ENCODE results near the gene DPH1. TPM values are rescaled to one million over a fixed set of nuclear protein-coding genes. Genes with fewer than 3 reads are reported as not detected.

DPH1 gene
- total RNA-seq, 6 experiments from 2014 or later = 65.9 to 81.6 (median 71.8) TPM

DNA sequence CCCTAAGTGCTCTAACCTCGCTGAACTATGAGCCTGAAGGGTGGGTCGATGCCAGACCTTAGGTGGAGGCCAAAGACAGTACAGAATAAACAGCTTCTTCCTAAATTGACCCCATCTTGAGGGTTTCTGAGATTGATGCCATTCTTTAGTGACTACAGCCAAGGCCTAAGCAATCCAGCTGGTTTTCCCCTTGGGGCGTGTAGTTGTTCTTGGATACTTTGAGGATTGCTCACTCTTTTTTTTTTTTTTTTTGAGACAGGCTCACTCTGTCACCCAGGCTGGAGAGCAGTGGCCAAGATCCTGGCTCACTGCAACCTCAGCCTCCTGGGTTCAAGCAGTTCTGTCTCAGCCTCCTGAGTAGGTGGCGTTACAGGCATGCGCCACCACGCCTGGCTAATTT lies 13.8 kb downstream of the DPH1 start:
- no peaks in the 10 kb centered on the region; the same call in none of the 2 replicates for H3K27me3 Mint-ChIP-seq (ENCODE audit: insufficient read depth)
- H3K4me3 Mint-ChIP-seq = peak overlapping the region; percentile 93
- H3K4me1 Mint-ChIP-seq (ENCODE audit: low read depth) = peaks cover 49% of the 10 kb centered on the region
- H3K36me3 Mint-ChIP-seq (ENCODE audit: low read depth) = peaks cover 27% of the 10 kb centered on the region
- TF ChIP-seq, protein P1, sequence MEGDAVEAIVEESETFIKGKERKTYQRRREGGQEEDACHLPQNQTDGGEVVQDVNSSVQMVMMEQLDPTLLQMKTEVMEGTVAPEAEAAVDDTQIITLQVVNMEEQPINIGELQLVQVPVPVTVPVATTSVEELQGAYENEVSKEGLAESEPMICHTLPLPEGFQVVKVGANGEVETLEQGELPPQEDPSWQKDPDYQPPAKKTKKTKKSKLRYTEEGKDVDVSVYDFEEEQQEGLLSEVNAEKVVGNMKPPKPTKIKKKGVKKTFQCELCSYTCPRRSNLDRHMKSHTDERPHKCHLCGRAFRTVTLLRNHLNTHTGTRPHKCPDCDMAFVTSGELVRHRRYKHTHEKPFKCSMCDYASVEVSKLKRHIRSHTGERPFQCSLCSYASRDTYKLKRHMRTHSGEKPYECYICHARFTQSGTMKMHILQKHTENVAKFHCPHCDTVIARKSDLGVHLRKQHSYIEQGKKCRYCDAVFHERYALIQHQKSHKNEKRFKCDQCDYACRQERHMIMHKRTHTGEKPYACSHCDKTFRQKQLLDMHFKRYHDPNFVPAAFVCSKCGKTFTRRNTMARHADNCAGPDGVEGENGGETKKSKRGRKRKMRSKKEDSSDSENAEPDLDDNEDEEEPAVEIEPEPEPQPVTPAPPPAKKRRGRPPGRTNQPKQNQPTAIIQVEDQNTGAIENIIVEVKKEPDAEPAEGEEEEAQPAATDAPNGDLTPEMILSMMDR (IDR thresholded peaks at IDR 0.05) = no peak
- peak; percentile 80 for DNase-seq
- H3K27ac Mint-ChIP-seq = peak overlapping the region; percentile 96
- no peaks in the 10 kb centered on the region for H3K9me3 Mint-ChIP-seq

DNA sequence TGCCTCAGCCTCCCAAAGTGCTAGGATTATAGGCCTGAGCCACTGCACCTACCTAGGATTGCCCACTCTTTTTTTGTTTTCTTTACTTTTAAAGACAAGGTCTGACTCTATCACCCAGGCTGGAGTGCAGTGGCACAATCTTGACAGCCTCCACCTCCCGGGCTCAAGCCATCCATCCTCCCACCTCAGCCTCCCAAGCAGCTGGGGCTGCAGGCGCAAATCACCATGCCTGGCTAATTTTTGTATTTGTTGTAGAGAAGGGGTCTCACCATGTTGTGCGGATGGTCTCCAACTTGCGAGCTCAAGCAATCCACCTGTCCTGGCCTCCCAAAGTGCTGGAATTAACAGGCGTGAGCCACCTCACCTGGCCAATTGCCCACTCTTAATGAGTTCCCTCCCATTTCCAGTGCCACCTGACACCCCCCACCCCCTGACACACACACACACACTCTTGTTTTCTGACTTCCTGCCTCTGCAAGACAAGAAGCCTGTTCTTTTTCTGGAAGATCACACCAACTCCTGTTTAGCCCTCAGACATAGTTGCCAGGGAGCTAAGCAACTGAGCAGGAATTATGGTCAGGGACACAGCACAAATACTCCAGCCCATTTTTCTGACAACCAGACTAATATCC lies 14.4 kb downstream of the DPH1 start:
- Mint-ChIP-seq H3K36me3 (ENCODE audit: low read depth) (peaks cover 27% of the 10 kb centered on the region), H3K4me3 (peak overlapping the region; percentile 35), H3K27ac (peak overlapping the region; percentile 96), H3K27me3 (ENCODE audit: insufficient read depth) (no peaks in the 10 kb centered on the region; the same call in none of the 2 replicates), H3K4me1 (ENCODE audit: low read depth) (peaks cover 55% of the 10 kb centered on the region), H3K9me3 (no peaks in the 10 kb centered on the region)
- DNase-seq = no peak
- TF ChIP-seq, protein P1 (IDR thresholded peaks at IDR 0.05) = no peak

GRCh38 chr17:2047590-2047989 lies 17.6 kb downstream of the DPH1 start:
- Mint-ChIP-seq H3K4me1 (ENCODE audit: low read depth) (peaks cover 42% of the 10 kb centered on the region), H3K27me3 (ENCODE audit: insufficient read depth) (no peaks in the 10 kb centered on the region; the same call in 1 of the 2 replicates), H3K4me3 (no peak overlapping the region)

GRCh38 chr17:2048805-2049204 lies 18.9 kb downstream of the DPH1 start:
- Mint-ChIP-seq H3K27ac (peak overlapping the region; percentile 96), H3K4me1 (ENCODE audit: low read depth) (peaks cover 36% of the 10 kb centered on the region), H3K9me3 (no peaks in the 10 kb centered on the region), H3K36me3 (ENCODE audit: low read depth) (peaks cover 8% of the 10 kb centered on the region; the same call in 1 of the 2 replicates), H3K4me3 (peak overlapping the region; percentile 91), H3K27me3 (ENCODE audit: insufficient read depth) (no peaks in the 10 kb centered on the region; the same call in 1 of the 2 replicates)
- no peak for DNase-seq
- TF ChIP-seq, protein P1 (IDR thresholded peaks at IDR 0.05) = no peak

More at GRCh38 chr17:2047590-2047989, 17.6 kb downstream of the DPH1 start:
- TF ChIP-seq, protein P1 (IDR thresholded peaks at IDR 0.05) = no peak
- H3K36me3 Mint-ChIP-seq (ENCODE audit: low read depth) = peaks cover 18% of the 10 kb centered on the region
- no peak for DNase-seq
- H3K9me3 Mint-ChIP-seq = no peaks in the 10 kb centered on the region
- H3K27ac Mint-ChIP-seq = no peak overlapping the region

DNA sequence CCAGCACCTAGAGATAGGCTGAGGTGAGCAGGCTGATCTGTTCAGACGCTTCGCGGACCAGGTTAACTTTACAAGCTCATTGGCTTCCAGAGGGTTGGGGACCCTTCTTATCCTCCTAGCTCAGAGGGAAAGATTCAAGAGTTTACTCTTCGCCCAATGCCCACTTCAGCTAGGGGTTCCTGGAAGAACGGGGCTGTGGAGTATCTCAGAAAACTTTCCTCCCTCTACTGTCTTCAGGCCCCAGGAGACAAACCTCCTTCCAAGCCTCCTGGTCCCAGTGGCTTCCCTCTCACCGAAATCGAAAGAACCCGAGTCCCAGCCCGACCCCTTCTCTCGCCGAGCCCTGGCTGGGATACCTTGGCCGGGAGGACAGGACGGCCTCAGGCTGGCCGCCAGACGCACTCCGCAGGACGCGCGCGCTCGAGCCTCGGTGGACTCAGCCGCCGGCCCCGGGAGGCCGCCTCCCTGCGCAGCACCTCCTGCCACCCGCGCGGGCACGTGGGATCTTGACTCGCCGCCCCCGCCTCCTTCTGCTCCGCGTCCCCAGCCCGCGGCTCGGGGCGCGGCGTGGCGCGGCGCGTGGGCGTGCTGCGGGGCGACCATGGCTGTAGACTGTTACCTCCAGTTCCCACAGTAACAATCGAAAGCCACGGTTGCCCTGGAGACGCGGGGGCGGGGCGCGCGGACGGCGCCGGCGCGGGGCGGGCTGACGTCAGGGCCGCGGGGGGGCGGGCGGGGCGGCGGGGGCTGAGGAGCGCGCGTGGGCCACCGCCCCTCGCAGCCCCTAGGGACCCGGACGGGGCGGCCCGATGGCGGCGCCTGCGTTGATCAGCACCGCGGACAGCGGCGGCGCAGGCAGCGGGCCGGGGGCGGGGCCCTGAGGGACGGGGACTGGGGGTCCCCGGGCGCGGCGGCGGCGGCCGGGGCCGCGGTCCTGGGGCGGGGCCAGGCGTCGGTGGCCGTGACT lies 19.7 kb downstream of the DPH1 start:
- peak overlapping the region; percentile 91 for H3K4me3 Mint-ChIP-seq
- H3K27ac Mint-ChIP-seq = peak overlapping the region; percentile 96
- no peaks in the 10 kb centered on the region for H3K9me3 Mint-ChIP-seq
- peak; percentile 80 for DNase-seq
- TF ChIP-seq, protein P1 (IDR thresholded peaks at IDR 0.05) = no peak
- peaks cover 2% of the 10 kb centered on the region; the same call in 1 of the 2 replicates for H3K27me3 Mint-ChIP-seq (ENCODE audit: insufficient read depth)
- peaks cover 6% of the 10 kb centered on the region; the same call in 1 of the 2 replicates for H3K36me3 Mint-ChIP-seq (ENCODE audit: low read depth)
- H3K4me1 Mint-ChIP-seq (ENCODE audit: low read depth) = peaks cover 28% of the 10 kb centered on the region

Measured in HFFc6 (cell line).